Esophagus (tissue), 2 donors: Measurements from ENCODE around the gene OAT. TPM values are rescaled to one million over a fixed set of nuclear protein-coding genes. Genes with fewer than 3 reads are reported as not detected.

Source experiments
- H3K27ac ChIP-seq, 2 donors: one replicate each; pipeline ENCODE4 v1.5.1; 2013; ENCODE audit warnings: low read depth in 2 of 2, mild to moderate bottlenecking in 2 of 2, inconsistent platforms in 1 of 2, low read length in 1 of 2, moderate library complexity in 1 of 2
- H3K27me3 ChIP-seq, 2 donors: one replicate each; pipeline ENCODE4 v1.6.1; 2013; ENCODE audit warnings: low read length in 2 of 2, control low read depth in 1 of 2, mild to moderate bottlenecking in 1 of 2; ENCODE audit not compliant: insufficient read depth in 2 of 2, control insufficient read depth in 1 of 2
- H3K36me3 ChIP-seq, 2 donors: one replicate each; pipeline ENCODE4 v1.6.1; 2013; ENCODE audit warnings: low read length in 1 of 2; ENCODE audit not compliant: control insufficient read depth in 2 of 2, insufficient read depth in 2 of 2
- H3K4me1 ChIP-seq, 2 donors: one replicate each; pipeline ENCODE4 v1.6.1; 2013; ENCODE audit warnings: low read length in 1 of 2; ENCODE audit not compliant: control insufficient read depth in 2 of 2, insufficient read depth in 2 of 2
- H3K4me3 ChIP-seq, 2 donors: one replicate each; pipeline ENCODE4 v1.5.1; 2013; ENCODE audit warnings: low read length in 2 of 2, mild to moderate bottlenecking in 2 of 2, low read depth in 1 of 2, moderate library complexity in 1 of 2
- H3K9me3 ChIP-seq, 2 donors: one replicate each; pipeline ENCODE4 v1.6.1; 2013; ENCODE audit warnings: mild to moderate bottlenecking in 2 of 2, low read depth in 1 of 2, low read length in 1 of 2, moderate library complexity in 1 of 2; ENCODE audit not compliant: control insufficient read depth in 2 of 2, insufficient read depth in 1 of 2
- WGBS, 2 donors: extraction: QIAGEN DNeasy Blood & Tissue Kit; methylation state at CpG; one replicate each; pipeline ENCODE4 v1.1.7; 2013; 5-methylcytosine and 5-hydroxymethylcytosine counted together
- polyA plus RNA-seq, 2 donors: library from polyadenylated mRNA; stranded (reverse); fragments of 200-250 nt; gene quantifications; one replicate each; pipeline ENCODE4 v1.2.3, GENCODE V29; 2013
- donor health status: healthy with polysubstance abuse.
- donor health status: Bipolar disorder and iron deficiency.

The OAT gene
- polyA plus RNA-seq, 2 donors: 46.3 to 99.7 TPM

- no peak overlapping the region for H3K27ac ChIP-seq
- no peaks in the 10 kb centered on the region for H3K9me3 ChIP-seq
- H3K36me3 ChIP-seq: no peaks in the 10 kb centered on the region
- no peaks in the 10 kb centered on the region for H3K4me1 ChIP-seq
- whole genome bisulfite sequencing, 2 donors: 44 to 51% methylated on average over 3 of the region's 3 CpGs
- no peaks in the 10 kb centered on the region for H3K27me3 ChIP-seq
- H3K4me3 ChIP-seq: no peak overlapping the region
Observed at GRCh38 chr10:124428207-124428777, 9.6 kb upstream of the OAT start.

- no peaks in the 10 kb centered on the region for H3K4me1 ChIP-seq
- H3K4me3 ChIP-seq: no peak overlapping the region
- WGBS, 2 donors: 76 to 90% methylated on average over 4 of the region's 4 CpGs
- no peaks in the 10 kb centered on the region for H3K9me3 ChIP-seq
- H3K27ac ChIP-seq: no peak overlapping the region
- no peaks in the 10 kb centered on the region for H3K36me3 ChIP-seq
- H3K27me3 ChIP-seq: no peaks in the 10 kb centered on the region
Observed at GRCh38 chr10:124425227-124425962, 6.7 kb upstream of the OAT start.

GRCh38 chr10:124423813-124424212, 5.1 kb upstream of the OAT start:
- WGBS, 2 donors: 83 to 87% methylated on average over 5 of the region's 5 CpGs
- Histone ChIP-seq H3K4me3 (no peak overlapping the region), H3K4me1 (no peaks in the 10 kb centered on the region), H3K36me3 (no peaks in the 10 kb centered on the region), H3K27me3 (no peaks in the 10 kb centered on the region), H3K27ac (no peak overlapping the region), H3K9me3 (no peaks in the 10 kb centered on the region)

GRCh38 chr10:124422742-124423141, 4.0 kb upstream of the OAT start:
- Histone ChIP-seq H3K4me3 (no peak overlapping the region), H3K27ac (no peak overlapping the region), H3K27me3 (no peaks in the 10 kb centered on the region), H3K9me3 (no peaks in the 10 kb centered on the region), H3K36me3 (no peaks in the 10 kb centered on the region), H3K4me1 (no peaks in the 10 kb centered on the region)
- 81 to 83% methylated on average over 12 of the region's 12 CpGs for WGBS, 2 donors

- Histone ChIP-seq H3K27me3 (no peaks in the 10 kb centered on the region), H3K4me3 (no peak overlapping the region), H3K36me3 (no peaks in the 10 kb centered on the region), H3K9me3 (no peaks in the 10 kb centered on the region), H3K27ac (no peak overlapping the region), H3K4me1 (no peaks in the 10 kb centered on the region)
- 26 to 39% methylated on average over 1 of the region's 1 CpG for whole genome bisulfite sequencing, 2 donors
Observed at GRCh38 chr10:124420254-124420653, 1.5 kb upstream of the OAT start.

GRCh38 chr10:124419635-124420034, 912 bp upstream of the OAT start:
- Histone ChIP-seq H3K4me3 (no peak overlapping the region), H3K36me3 (no peaks in the 10 kb centered on the region), H3K4me1 (no peaks in the 10 kb centered on the region), H3K9me3 (no peaks in the 10 kb centered on the region), H3K27ac (no peak overlapping the region), H3K27me3 (no peaks in the 10 kb centered on the region)
- WGBS, 2 donors: 91 to 93% methylated on average over 10 of the region's 10 CpGs

- H3K4me1 ChIP-seq: no peaks in the 10 kb centered on the region
- peak overlapping the region; percentile 89 to 94 for H3K27ac ChIP-seq
- 3 to 5% methylated on average over 49 to 64 of the region's 64 CpGs for WGBS, 2 donors
- H3K27me3 ChIP-seq: no peaks in the 10 kb centered on the region
- H3K9me3 ChIP-seq: no peaks in the 10 kb centered on the region
- no peaks in the 10 kb centered on the region for H3K36me3 ChIP-seq
- H3K4me3 ChIP-seq: peak overlapping the region; percentile 72 to 83
Observed at GRCh38 chr10:124417895-124418725, 613 bp downstream of the OAT start.

GRCh38 chr10:124416733-124417132, 2.0 kb downstream of the OAT start:
- WGBS, 2 donors: 41 to 47% methylated on average over 6 of the region's 6 CpGs
- H3K36me3 ChIP-seq: no peaks in the 10 kb centered on the region
- no peaks in the 10 kb centered on the region for H3K9me3 ChIP-seq
- no peaks in the 10 kb centered on the region for H3K27me3 ChIP-seq
- no peak overlapping the region for H3K4me3 ChIP-seq
- H3K4me1 ChIP-seq: no peaks in the 10 kb centered on the region
- H3K27ac ChIP-seq: no peak overlapping the region

GRCh38 chr10:124415210-124415609, 3.5 kb downstream of the OAT start:
- Histone ChIP-seq H3K27ac (peak overlapping the region; percentile 20 to 57), H3K9me3 (no peaks in the 10 kb centered on the region), H3K27me3 (no peaks in the 10 kb centered on the region), H3K36me3 (no peaks in the 10 kb centered on the region), H3K4me1 (no peaks in the 10 kb centered on the region), H3K4me3 (no peak overlapping the region)
- 46 to 65% methylated on average over 2 of the region's 2 CpGs for WGBS, 2 donors
